GM12878 (cell line): ENCODE measurements around the gene ZNF708.
"Not testable (repeated sequence)": the region's sequence is repeated elsewhere in the genome, so short reads cannot be mapped to it uniquely, and the experiment has no call there.

Experiments used
- JUND ChIP-seq: IDR thresholded peaks from 2 replicates; pipeline ENCODE4 v1.6.1; 2012; ENCODE audit warnings: low read depth, mild to moderate bottlenecking, low read length, improper control_type of control experiment, moderate library complexity
- SMAD1 ChIP-seq: fragments of 450-650 bp; IDR thresholded peaks from 2 replicates; pipeline ENCODE4 v1.6.1; 2018; ENCODE audit warnings: mild to moderate bottlenecking, low read depth; ENCODE audit not compliant: partially characterized antibody

- not testable (repeated sequence) for TF ChIP-seq SMAD1, JUND
Measured at GRCh38 chr19:21306881-21307479, 22.2 kb downstream of the ZNF708 start.
